Activated CD4-positive, alpha-beta memory T cell treated with anti-CD3 and anti-CD28 coated beads, Interleukin-2, amount 10 ng/mL, durations not matched to agents 7 days and 5 days (primary cell): ENCODE data around the gene GKAP1. TPM values are rescaled to one million over a fixed set of nuclear protein-coding genes. Genes with fewer than 3 reads are reported as not detected.
"Not testable (repeated sequence)": the region's sequence is repeated elsewhere in the genome, so short reads cannot be mapped to it uniquely, and the experiment has no call there.

Source experiments
- CTCF ChIA-PET: fragments of 350-600 bp; sonication (Branson Sonifier 250); formaldehyde crosslinking; loops from one replicate; lab custom pipeline; 2021; ENCODE audit warnings: antibody characterized with exemption, inconsistent platforms; lab: Charles Lee
- POLR2A ChIA-PET: fragments of 350-600 bp; sonication (Branson Sonifier 250); formaldehyde crosslinking; loops from one replicate; lab custom pipeline; 2021; ENCODE audit warnings: antibody characterized with exemption; lab: Charles Lee
- DNase-seq: peaks from one replicate; pipeline ENCODE4 v3.0.0-alpha.2; 2020
- H3K27ac Mint-ChIP-seq: one replicate; pipeline ENCODE4 v1.8.0; 2021; ENCODE audit warnings: mild to moderate bottlenecking, mixed read lengths
- H3K27me3 Mint-ChIP-seq: one replicate; pipeline ENCODE4 v1.8.0; 2021; ENCODE audit warnings: mixed read lengths
- H3K36me3 Mint-ChIP-seq: one replicate; pipeline ENCODE4 v1.8.0; 2021; ENCODE audit warnings: low read depth, mixed read lengths
- H3K4me1 Mint-ChIP-seq: one replicate; pipeline ENCODE4 v1.8.0; 2021; ENCODE audit warnings: mixed read lengths
- H3K4me3 Mint-ChIP-seq: one replicate; pipeline ENCODE4 v1.8.0; 2021; ENCODE audit warnings: mild to moderate bottlenecking, mixed read lengths
- H3K9me3 Mint-ChIP-seq: one replicate; pipeline ENCODE4 v1.8.0; 2021; ENCODE audit warnings: mixed read lengths
- total RNA-seq, 2 experiments: library from RNA; stranded (reverse); gene quantifications; one replicate each; pipeline ENCODE4 v1.2.3, GENCODE V29; 2021

Gene GKAP1
- total RNA-seq = 1 to 10 TPM; 3.8 to 4.3 TPM

GRCh38 chr9:83817356-83818278, at the start of gene GKAP1:
TSS of gene GKAP1 (minus strand) at chr9:83817769. CDS start at chr9:83806517, 11,252 bp downstream.
- Mint-ChIP-seq H3K27ac (peak within 1 kb of the TSS; percentile 55), H3K4me1 (peaks cover 11% of the 10 kb centered on the region), H3K4me3 (peak within 1 kb of the TSS; percentile 78)
- CTCF ChIA-PET, POLR2A ChIA-PET, H3K36me3 Mint-ChIP-seq, H3K27me3 Mint-ChIP-seq, H3K9me3 Mint-ChIP-seq: not testable (repeated sequence)
- DNase-seq = peak; percentile 84

DNA sequence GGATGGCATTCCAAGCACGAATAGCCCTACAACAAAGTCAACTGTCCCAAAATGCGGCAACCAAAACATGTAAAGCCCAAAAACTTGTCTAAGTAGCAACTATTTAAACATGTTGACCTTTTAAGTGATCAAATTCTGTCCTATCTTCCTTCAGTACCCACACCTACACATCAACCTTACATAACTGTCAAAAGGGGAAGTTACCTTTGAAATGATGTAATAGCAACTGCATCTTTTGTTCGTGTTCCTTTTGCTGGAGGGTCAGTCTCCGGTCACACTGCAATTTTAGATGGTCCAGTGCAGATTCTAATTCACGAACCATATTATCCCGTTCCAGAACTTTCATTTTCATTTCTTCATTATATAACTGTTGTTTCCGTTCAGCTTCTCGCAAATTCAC, 32.3 kb upstream of the GKAP1 start:
- H3K27me3 Mint-ChIP-seq, H3K36me3 Mint-ChIP-seq, H3K4me1 Mint-ChIP-seq, DNase-seq, H3K4me3 Mint-ChIP-seq, POLR2A ChIA-PET, H3K27ac Mint-ChIP-seq, H3K9me3 Mint-ChIP-seq, CTCF ChIA-PET: not testable (repeated sequence)

GRCh38 chr9:83837070-83837643, 19.6 kb upstream of the GKAP1 start:
- H3K4me3 Mint-ChIP-seq, DNase-seq, POLR2A ChIA-PET, H3K27ac Mint-ChIP-seq, H3K27me3 Mint-ChIP-seq, H3K4me1 Mint-ChIP-seq, H3K9me3 Mint-ChIP-seq, CTCF ChIA-PET, H3K36me3 Mint-ChIP-seq: not testable (repeated sequence)

GRCh38 chr9:83830426-83831071, 13.0 kb upstream of the GKAP1 start:
- POLR2A ChIA-PET, DNase-seq, H3K36me3 Mint-ChIP-seq, H3K27ac Mint-ChIP-seq, CTCF ChIA-PET, H3K4me1 Mint-ChIP-seq, H3K9me3 Mint-ChIP-seq, H3K4me3 Mint-ChIP-seq: not testable (repeated sequence)
- peaks cover 14% of the 10 kb centered on the region for H3K27me3 Mint-ChIP-seq

DNA sequence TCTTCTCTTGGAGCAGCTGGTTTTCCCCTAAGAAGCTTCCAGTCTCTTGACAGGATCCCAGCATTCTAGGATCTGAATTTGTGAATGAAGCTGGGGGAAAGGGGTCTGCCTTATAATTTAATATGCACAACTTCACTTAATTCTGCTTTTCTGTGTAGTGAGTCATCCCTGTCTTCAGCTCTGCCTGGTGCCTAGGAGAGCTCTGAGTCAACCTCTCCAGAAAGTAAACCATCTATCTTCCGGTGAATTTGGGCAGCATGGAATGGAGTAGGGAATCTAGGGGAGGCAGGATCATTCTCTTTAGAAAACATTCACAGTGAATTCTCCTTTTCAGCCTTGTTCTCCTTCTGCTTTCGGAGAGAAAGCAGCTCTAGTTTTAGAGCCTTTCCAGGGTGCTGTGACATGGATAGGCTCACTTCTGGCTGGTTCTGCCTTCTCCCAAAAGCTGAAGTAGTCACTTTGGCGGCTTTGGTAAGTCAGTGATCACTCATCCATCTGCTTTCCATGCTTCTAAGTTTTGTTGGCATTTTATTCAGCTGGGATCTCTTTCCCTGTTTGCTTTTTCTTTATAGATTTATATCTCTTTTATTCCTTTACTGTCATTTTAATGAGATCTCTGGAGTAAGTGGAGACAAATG, 7.5 kb upstream of the GKAP1 start:
- CTCF ChIA-PET, H3K9me3 Mint-ChIP-seq, DNase-seq, POLR2A ChIA-PET, H3K4me3 Mint-ChIP-seq, H3K36me3 Mint-ChIP-seq, H3K27ac Mint-ChIP-seq, H3K4me1 Mint-ChIP-seq: not testable (repeated sequence)
- H3K27me3 Mint-ChIP-seq = peaks cover 14% of the 10 kb centered on the region

GRCh38 chr9:83817011-83817355, 586 bp downstream of the GKAP1 start:
- CTCF ChIA-PET, DNase-seq, H3K36me3 Mint-ChIP-seq, H3K9me3 Mint-ChIP-seq, H3K27me3 Mint-ChIP-seq: not testable (repeated sequence)
- Mint-ChIP-seq H3K27ac (peak overlapping the region; percentile 14), H3K4me1 (peaks cover 11% of the 10 kb centered on the region), H3K4me3 (peak overlapping the region; percentile 78)
- POLR2A ChIA-PET = interaction anchor here (1.3 kb wide), 1 partner anchor 109 kb away, joined by 5 read pairs; the partner anchor contains the start of gene UBQLN1

DNA sequence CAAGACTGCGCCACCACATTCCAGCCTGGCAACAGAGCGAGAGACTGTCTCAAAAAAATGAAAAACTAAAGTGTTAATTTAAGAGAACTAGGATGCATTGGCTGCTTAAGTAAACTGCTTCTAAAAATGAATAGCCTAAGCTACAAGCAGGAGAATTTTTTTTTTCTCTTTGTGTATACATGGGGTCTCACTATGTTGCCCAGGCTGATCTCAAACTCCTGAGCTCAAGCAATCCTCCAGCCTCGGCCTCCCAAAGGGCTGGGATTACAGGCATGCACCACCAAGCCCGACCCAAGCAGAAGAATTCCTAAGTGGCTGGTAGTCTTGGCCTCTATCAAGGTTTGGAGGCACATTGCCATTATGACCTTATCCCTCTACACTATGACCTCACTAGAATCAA, 2.4 kb downstream of the GKAP1 start:
- H3K4me1 Mint-ChIP-seq = peaks cover 11% of the 10 kb centered on the region
- POLR2A ChIA-PET, H3K36me3 Mint-ChIP-seq, CTCF ChIA-PET, H3K27me3 Mint-ChIP-seq, DNase-seq, H3K27ac Mint-ChIP-seq, H3K4me3 Mint-ChIP-seq, H3K9me3 Mint-ChIP-seq: not testable (repeated sequence)

DNA sequence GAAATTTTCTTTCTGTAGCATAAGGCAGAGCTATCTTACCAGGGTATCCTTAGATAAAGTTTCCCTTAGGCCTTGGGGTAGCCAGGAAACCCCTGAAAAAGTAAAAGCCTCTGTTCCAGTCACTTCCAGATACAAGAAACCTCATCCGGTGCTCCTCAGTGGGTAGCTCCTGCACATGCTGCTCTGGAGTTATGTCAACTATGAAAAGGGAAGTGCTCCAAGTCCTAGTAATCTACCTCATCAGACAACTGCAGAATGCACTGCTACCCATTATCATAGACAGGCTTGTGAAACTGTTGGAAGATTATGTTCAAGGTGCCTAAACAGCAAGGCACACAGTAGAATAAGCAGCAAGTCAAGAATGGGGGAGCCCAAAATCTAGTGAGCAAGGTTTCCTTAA, 8.4 kb downstream of the GKAP1 start:
- POLR2A ChIA-PET, H3K27ac Mint-ChIP-seq, H3K4me1 Mint-ChIP-seq, H3K27me3 Mint-ChIP-seq, CTCF ChIA-PET, H3K36me3 Mint-ChIP-seq, H3K9me3 Mint-ChIP-seq, DNase-seq, H3K4me3 Mint-ChIP-seq: not testable (repeated sequence)

GRCh38 chr9:83804454-83804853, 13.1 kb downstream of the GKAP1 start:
- H3K27me3 Mint-ChIP-seq, H3K4me1 Mint-ChIP-seq, H3K4me3 Mint-ChIP-seq, POLR2A ChIA-PET, H3K27ac Mint-ChIP-seq, CTCF ChIA-PET, H3K9me3 Mint-ChIP-seq, H3K36me3 Mint-ChIP-seq, DNase-seq: not testable (repeated sequence)

DNA sequence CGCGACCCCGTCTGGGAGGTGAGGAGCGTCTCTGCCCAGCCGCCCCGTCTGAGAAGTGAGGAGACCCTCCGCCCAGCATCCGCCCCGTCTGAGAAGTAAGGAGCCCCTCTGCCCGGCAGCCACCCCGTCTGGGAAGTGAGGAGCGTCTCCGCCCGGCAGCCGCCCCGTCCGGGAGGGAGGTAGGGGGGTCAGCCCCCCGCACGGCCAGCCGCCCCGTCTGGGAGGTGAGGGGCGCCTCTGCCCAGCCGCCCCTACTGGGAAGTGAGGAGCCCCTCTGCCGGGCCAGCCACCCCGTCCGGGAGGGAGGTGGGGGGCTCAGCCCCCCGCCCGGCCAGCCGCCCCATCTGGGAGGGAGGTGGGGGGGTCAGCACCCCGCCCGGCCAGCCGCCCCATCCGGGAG, 13.6 kb downstream of the GKAP1 start:
- H3K27me3 Mint-ChIP-seq, H3K9me3 Mint-ChIP-seq, H3K36me3 Mint-ChIP-seq, H3K27ac Mint-ChIP-seq, H3K4me1 Mint-ChIP-seq, CTCF ChIA-PET, POLR2A ChIA-PET, H3K4me3 Mint-ChIP-seq, DNase-seq: not testable (repeated sequence)

DNA sequence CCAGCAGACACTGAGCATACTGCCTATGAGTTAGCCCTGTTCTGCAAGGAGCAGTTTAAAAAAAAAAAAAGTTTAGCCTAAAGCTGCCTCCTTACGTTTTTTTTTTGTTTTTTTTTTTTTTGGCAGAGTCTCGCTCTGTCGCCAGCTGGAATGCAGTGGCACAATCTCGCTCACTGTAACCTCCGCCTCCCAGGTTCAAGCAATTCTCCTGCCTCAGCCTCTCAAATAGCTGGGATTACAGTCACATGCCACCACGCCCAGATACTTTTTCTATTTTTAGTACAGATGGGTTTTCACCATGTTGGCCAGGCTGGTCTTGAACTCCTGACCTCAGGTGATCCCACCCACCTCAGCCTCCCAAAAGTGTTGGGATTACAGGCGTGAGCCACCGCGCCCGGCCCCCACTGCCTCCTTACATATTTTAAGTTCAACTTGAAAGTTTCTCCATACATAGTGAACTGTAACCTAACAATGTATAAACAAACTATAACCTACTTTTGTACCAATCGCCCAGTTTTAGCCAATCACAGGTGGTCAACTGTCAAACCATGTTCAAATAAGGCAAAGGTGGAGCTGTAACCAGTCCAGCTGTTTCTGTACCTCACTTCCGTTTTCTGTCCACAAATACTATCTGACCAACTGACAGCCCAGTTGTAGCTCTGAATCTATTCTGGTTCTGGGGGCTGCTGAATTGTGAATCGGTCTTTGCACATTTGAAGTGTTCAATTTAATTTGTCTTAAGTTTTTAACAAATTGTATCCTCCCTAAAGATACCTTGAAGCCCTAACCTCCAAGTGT, 17.1 kb downstream of the GKAP1 start:
- no peak overlapping the region for H3K4me3 Mint-ChIP-seq
- no peaks in the 10 kb centered on the region for H3K27me3 Mint-ChIP-seq
- ChIA-PET CTCF (no interaction called here), POLR2A (no interaction called here)
- no peak for DNase-seq
- H3K9me3 Mint-ChIP-seq = no peaks in the 10 kb centered on the region
- H3K36me3 Mint-ChIP-seq = peaks cover 3% of the 10 kb centered on the region
- H3K27ac Mint-ChIP-seq = no peak overlapping the region
- no peaks in the 10 kb centered on the region for H3K4me1 Mint-ChIP-seq

DNA sequence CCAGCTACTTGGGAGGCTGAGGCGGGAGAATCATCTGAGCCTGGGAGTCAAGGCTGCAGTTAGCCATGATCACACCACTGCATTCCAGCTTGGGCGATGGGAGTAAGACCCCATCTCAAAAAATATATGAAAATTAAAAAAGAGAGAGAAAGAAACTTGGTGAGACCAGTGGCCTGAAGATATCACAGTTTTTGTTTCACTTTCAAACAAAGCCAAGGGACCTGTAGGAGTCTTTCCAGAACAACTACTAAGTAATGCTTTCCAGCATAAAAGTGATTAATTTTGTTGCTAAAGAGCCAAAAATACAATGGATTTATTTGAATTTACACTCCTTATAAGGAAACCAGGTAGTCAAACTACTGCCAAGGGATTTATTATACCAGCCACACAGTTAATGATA, 23.5 kb downstream of the GKAP1 start:
- H3K27ac Mint-ChIP-seq = no peak overlapping the region
- no peaks in the 10 kb centered on the region for H3K27me3 Mint-ChIP-seq
- no peak overlapping the region for H3K4me3 Mint-ChIP-seq
- peaks cover 5% of the 10 kb centered on the region for H3K4me1 Mint-ChIP-seq
- H3K9me3 Mint-ChIP-seq = no peaks in the 10 kb centered on the region
- CTCF ChIA-PET = no interaction called here
- peaks cover 3% of the 10 kb centered on the region for H3K36me3 Mint-ChIP-seq
- POLR2A ChIA-PET = no interaction called here
- no peak for DNase-seq
